T-helper 9 cell (primary cell): Measurements from ENCODE around the gene HOXA4.

Source experiments
- DNase-seq: peaks from one replicate; pipeline ENCODE4 v3.0.0-alpha.2; 2020

The HOXA4 gene

DNA sequence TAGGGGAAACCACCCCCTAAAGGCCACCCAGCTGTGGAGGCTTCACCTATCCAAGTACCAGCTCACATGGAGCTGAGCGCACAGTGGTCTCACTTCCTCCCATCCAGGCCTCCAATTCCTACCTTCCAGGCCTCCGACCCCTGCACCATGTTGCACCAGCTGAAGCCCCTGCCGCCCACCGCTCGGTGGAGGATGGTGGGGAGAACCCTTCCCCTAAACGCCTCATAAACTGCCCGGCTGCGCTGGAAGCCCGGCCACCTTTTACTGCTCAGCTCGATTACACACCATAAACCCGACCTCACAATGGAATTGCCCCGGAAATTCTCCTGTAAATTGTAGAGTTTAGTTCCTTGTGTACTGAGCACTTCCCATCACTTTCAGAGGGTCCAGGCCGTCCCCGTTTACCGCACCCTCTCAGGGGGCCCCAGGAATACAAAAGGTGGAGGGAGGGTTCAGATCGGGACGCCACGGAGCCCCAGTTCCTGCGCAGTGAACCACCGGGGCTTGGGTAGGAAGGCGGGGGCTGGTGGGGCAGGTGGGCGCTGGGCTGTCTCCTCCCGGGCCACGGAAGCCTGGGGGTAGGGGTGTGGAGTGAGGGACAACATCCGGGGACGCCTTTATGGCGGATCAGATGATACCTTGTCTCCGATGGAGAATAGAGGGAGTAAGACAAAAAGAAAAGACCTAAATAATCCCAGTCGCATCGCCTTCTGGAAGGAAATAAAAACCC is 27.3 kb upstream of the HOXA4 start:
- DNase-seq: no peak

DNA sequence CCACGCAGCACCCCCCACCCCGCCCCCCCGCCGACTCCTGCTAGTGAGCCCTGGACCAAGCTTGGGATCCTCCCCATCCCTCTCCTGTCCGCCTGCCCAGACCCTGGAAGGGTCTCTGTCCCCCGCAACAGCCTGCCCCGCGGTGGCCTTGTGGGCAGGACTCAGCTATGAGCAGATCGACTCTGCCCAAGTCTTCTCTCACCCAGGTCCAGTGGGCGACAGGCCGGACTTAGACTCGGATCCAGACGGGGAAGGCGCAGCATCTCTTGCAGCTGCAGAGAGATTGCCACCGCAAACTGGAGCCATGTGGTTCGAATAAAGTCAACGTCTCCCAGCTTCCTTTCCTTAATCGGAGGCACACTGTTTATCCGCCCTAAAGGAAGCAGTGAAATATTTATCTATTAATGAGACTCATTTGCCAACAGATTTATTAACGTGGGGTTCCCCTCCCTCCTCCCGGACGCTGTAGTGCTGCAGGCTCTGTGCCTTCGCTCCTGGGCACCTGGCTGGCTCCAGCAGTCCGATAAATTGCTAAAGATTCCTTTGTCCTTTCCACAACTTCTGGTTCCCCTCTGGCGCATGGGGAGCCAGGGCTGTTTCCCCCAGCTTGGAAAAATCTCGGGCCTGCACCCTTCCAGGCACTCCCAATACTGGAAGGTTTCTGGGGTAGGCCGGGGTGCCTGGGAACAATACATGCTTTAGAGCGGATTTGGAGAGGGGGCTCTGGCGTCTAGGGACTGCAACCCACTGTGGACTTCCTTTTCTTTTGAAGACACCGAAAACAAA is 26.6 kb upstream of the HOXA4 start:
- DNase-seq: no peak

DNA sequence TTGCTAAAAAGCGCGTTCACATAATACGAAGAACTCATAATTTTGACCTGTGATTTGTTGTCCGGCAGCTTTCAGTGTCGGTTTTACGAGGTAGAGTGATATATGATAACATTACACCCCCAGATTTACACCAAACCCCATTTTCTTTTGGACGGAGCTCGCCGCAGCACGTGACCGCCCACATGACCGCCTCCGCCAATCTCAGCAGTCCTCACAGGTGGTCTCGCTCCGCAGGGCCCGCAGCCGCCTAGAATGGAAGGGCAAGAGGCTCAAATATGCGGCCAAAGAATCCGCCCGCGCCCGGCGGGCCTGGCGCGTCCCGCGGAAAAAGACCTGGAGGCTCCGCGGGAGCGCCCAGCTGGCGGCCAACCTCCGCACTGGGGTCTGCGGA is 25.9 kb upstream of the HOXA4 start, which contains the start of gene HOXA7:
TSS of gene HOXA7 (minus strand) at position 168 of the 391 bp plus-strand sequence. CDS start at position 38, 130 bp downstream.
- no peak for DNase-seq

DNA sequence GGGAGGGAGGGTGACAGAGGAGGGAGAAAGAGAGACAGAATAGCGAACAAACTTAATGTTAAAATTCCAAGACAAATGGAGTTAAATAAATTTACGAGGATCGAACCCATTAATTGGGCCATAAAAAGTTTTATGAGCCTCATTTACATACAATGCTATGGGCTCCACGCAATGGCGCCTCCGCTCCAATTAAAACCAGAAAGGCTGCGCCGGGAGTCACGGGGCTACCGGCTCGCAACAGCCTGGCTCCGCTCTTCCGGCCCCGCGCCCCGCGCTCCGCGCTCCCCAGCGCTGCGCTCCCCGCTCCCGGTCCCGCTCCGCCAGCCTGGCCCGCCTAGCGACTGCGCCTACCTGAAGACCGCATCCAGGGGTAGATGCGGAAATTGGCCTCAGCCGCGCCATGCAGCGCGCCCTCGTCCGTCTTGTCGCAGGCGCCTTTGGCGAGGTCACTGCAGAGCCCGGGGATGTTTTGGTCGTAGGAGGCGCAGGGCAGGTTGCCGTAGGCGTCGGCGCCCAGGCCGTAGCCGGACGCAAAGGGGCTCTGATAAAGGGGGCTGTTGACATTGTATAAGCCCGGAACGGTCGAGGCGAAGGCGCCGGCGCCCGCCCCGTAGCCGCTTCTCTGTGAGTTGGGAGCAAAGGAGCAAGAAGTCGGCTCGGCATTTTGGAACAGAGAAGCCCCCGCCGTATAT is 25.4 kb upstream of the HOXA4 start:
- no peak for DNase-seq

DNA sequence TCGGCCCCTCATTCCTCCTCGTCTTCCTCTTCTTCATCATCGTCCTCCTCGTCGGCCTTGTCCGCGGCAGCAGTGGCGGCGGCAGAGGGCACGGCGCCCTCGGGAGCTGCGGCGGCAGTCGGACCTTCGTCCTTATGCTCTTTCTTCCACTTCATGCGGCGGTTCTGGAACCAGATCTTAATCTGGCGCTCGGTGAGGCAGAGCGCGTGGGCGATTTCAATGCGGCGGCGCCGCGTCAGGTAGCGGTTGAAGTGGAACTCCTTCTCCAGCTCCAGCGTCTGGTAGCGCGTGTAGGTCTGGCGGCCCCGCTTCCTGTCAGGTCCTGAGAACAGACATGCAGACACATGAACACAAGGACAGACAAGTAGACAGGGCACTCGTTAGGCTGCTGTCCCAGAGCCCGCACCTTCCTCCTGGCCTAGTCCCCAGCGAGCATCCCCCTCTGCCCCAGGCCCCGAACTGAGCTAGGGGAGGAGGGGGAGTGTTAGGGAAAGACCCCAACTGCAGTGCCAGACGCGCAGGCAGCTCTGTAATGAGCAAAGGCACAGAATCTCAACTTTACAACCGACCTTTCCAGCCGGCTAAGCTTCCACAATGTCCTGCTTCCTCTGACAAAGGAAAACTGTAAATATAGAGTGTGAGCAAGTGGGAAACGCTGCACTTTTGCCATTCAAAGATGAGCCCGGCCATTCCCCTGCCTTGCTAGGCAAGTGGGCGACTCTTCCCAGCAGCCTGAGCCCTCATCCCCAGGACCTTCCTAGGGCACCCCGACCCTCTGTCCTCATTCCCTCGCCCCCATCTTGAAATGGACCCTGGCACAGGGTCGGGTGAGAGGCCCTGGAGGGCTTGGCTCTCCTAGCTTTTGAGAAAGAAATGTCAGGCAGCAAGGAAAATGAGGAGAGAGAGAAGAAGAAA is 24.6 kb upstream of the HOXA4 start:
- DNase-seq: no peak

DNA sequence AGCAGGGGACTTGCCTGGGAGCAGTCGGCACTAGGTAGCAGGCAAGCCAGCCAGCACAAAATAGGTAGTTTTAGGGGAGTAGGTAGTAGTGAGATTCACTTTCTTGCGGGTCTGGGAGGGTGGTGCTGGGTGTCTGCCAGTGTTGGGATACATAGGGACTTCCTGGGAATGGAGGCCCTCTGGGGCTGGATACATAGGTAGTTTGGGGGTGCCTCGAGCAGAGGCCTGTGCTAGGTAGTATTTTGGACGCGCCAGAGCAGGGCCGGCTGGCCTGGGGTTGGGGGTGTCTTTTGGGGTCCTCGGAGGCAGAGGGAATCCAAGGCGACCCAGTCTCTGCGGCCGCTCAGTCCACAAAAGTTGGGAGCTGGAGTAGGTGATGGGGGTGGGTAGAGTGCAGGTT is 23.8 kb upstream of the HOXA4 start:
- no peak for DNase-seq

DNA sequence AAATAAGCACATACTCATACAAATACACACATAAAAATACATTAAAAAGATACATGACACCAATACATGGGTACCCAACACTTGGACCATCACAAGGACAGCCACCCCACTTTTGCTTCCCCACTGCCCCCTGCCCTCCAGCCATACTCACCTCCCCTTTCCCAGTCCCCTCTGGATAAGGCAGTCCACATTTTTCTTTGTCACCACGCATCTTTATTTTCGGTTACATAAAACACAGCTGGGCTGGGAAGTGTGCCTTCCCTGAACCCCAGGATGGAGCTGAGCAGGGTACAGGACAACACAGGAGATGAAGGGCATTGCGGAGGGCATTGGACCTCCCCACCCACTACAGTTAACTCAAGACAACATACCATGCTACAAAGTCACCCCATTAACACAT is 23.0 kb upstream of the HOXA4 start:
- DNase-seq: no peak

DNA sequence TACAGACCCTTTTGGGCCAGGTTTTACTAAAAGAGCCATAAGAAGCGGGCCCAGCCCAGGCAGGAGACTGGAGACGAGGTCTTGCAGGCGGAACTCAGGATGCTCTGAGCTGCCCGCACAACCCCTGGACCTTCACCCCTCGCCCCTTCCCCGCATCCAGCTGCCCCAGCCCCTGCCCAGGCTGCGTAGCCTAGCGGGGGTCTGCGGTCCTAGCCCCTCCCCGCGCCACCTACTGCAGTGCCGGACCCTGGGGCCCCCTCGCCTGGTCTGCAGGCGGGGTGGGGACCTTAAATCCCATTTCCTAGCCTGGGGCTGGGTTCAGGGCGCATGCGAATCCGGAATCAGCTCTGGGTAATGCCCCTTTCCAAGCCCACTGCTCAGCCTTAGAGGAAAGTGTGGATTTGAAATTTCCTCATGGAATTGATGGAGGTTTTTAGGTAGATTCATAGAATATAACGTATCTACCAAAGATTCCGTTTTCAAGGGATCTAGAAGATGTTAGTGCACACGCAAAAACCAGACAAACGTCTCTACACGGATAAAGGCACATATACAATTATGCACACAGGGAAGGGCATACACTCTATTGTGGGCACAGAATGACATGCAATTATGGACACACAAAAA is 22.4 kb upstream of the HOXA4 start:
- DNase-seq: no peak

DNA sequence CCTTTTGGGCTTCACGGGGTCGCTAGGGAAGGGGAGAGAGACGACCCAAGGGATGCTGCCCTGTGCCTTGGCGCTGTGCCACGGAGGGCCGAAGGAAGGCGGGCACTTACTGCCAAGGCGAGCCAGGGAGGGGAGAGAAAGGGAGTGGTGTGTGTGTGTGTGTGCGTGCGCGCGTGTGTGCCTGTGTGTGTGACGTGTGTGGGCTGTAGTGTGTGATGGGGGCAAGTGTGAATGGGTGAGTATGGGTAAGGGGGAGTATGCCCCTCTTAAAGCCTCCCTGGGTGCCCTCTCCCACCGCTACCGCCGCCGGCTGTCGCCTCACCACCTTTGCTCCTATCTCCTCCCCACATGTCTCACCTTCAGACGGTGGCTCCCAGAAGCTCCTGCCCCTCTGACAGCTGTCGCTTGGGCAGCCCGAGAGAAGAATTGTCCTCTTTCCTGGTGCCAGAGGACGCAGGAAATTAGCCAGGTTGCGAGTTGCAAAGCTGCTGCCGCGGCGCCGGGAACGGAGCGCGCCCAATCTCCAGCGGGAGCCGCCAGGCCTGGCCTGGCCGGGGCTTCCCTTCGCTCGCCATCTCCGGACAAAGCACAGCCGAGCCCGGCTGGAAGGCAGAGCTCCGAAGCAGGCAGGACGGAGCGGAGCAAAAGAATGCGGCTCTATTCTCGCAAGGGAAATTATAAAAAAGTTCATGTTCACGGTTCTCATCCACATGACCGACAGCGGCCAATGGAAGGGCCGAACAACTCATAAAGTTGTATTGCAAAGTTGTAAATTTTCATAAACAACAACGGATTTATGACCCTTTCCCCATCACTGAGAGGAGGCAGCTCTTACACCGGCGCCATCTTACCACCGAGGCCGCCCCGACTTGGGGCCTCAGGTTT is 21.6 kb upstream of the HOXA4 start, which contains the start of gene HOXA3:
TSS of gene HOXA3 (minus strand) at position 653 of the 885 bp plus-strand sequence. CDS start 41,943 bp downstream, outside the sequence.
- DNase-seq: no peak

DNA sequence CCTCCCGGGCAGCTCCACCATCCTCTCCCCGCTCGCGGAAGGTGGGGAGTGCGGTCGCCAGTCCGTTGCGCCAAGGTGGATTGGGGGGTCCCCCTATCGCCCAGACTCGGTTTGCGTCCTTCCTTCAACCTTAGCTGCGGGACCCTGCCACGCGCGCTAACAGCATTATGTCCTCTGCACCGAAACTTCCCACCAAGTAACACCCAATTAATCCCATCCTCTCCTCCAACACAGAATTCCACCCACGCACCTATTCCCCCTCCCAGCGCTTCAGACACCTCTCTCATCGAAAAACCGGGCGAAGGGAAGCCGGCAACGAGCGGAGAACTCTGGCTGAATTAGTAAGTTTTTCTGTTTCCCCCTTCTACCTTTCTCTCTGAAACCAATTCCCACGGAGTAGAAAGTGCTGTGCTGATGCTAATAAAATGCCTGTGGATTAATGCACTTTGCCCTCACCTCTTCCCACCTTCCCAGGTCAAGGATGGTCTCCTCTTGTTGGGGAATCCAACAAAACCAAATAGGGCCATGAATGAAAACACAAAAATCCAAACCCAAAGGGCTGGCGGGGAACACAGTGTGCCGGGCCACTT is 20.9 kb upstream of the HOXA4 start:
- DNase-seq: no peak

DNA sequence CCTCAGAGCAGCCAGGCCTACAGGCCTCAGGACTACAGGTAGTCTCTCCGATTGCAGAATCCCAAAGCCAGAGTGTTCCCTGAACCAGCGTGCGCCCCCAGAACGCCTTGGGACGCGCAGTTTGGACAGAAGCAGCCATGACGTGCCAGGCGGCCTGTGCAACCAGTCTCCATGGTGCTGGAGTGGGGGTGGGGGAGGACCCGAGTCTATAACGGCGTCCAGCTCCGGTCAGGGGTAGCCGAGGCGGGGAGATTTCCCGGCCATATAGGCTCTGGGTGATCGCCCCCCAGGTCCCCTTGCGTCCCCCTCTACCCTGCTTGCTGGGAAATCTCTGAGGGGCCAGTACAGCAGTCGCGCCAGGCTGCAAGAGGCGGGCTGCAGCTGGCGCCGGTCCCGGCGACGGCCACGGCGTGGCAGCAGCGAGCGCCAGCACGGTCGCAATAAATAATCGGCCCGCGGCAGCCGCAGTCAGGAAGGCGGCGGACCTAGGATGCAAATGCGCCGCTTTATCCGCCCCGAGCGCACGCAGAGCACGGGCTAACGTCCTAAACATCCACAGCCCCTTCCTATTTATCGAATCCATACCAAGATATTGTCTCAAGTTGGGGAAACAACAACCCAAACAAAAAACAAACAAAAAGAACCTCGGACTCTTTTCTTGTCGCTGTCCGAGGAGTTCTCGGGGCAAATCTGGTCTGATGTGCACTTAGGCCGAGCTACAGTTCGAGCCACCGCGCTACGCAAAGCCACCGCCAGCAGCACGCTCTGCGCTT is 20.2 kb upstream of the HOXA4 start:
- peak; percentile 56 for DNase-seq

DNA sequence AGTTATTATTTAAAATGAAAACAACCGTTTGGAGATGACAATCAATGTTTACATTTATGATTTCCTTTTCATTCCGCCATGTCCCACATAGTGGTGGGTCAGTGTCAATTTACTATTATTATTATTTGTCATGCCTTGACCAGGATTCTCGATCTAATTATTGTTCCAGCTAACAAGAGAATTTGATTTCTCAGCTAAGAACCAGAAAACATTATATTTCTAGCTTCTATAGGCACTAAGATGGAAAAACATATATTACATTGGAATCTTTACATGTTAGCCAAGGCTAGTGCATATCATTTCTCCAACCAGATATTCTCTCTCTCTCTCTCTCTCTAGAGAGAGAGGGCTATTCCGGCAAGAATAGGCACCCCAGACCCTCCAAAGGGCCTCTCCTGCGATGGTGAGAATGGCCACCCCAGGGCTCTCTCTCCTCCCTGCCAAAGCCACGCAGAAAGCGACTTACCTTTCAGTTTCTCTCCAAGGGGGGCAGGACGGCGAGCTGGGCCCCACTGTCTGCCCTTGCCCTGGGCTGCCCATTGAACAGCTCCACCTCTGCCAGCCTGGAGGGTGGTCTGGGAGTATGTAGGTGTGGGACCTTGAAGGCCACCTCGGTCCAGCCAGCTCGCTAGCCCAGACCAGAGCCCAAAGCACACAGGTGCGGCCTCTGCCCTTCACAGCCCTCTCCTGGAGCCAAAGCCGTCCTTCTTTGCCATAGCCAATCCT is 19.4 kb upstream of the HOXA4 start:
- DNase-seq: no peak

DNA sequence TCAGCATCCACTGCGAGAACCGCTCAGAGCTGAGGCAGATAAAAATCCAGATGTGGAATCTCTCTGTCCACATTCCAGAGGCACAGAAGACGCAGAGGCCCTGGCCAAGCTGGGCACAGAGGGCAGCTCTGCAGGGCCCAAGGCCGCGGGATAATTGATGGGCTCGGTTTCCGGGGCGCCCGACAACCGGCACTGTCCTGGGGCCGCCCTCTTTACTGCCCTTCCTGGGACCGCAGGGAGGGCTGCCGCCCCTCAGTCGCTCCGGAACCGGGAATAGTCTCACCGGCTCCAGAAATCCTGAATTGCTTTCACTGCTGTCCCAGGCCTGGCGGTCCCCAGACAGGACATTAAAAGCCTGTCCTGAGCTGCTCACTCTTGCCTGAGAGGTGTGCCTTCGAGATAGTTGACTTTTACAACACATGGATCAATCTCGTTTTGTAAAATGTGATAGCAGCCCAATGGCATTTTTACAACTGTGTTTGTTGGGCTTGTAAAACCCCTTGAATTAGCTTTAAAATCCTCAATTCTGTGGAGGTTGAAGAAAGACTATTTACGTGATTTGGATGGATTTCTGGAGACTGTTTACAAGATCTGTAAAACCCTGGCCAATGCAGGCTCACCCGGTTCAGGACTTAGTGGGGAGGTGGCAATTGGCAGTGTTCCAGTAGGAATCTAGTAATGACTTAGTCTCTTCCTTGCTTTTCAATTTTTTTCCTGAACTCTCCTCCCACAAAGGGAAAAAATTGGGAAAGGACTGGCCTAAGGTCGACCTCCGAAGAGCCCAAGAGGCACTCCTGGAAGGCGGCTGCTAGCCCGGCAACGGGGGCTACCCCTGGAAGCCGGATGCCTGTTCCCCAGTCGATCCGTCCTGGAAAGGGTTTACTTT is 18.4 kb upstream of the HOXA4 start:
- DNase-seq: no peak

DNA sequence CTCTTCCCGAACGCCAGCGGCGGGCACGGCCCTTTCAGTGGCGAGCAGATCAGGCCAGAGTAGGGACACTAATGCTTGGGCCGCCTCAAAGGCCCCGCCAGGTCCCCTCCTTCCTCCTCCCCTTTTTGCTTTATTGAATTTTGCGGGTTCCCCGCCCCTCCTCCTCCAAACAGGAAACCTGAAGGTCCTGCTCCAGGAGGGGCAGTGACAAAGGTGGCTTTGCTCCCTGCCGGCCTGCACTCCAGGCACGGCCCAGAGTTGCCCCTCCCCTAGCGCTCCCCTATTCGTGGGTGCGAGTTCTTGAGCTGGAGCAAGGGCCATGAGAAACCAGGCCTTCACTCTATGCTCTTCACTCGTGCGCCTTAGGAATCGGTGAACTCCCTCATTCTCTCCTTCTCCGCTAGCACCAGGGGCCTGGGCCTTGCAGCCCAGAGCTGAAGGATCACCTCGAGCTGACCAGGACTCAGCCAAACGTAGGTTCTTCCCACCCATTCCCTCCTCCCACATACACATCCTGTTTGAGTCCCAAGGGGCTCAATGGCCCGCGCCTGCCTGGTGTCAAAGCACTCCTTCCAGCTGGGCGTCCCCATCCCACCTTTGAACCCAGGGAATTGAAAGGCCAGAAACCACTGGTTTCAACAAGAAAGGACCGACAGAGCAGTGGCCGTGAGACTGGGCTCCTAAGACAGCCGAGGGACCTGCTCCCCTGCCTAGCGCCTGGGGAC is 17.6 kb upstream of the HOXA4 start:
- no peak for DNase-seq

DNA sequence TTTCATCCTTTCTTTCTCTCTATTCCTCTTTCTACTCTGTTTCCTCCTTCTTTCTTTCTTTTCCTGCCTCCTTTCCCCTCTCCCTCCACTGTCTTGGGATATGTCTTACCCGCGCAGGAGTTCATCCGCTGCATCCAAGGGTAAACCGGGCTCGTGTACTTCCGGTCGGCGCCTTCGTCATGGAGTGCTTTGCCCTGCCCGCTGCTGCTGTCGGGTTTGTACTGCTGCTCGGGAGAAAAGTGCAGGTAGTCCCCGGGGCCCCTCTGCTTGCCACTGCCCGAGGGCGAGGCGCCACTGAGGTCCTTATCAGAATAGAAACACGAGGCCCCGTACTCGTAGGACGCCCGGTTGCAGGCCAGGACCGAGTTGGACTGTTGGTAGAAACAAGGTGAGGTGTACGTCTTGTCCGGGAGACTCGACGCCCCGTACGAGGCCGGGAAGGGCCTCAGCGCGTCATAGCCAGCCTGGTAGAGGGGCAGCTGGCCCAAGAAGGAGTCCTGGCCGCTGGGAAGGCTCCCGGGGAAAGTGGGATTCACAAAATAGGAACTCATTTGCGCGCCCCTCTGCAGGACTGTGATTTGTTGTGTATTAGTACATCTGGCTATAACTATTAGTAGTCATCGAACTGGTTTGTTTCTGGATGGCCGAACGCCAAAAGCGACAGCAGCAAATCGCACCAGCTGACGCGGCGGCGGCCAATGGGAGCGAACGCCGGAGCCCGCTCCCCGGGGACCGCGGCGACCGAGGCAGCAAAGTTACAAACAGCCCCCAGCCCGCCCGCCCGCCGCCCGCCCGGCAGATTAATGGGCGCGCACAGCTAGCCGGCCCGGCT is 16.9 kb upstream of the HOXA4 start, which contains the start of gene HOXA6:
TSS of gene HOXA6 (minus strand) at position 576 of the 832 bp plus-strand sequence. CDS start at position 551, 25 bp downstream.
- DNase-seq: no peak
